ENCODE results near the gene ABCB8. TPM values are rescaled to one million over a fixed set of nuclear protein-coding genes. Genes with fewer than 3 reads are reported as not detected.

Gene ABCB8
- total RNA-seq, 1 donor from 2014 or later, result 38.1 TPM

GRCh38 chr7:150983893-150984368 is 44.3 kb upstream of the ABCB8 start:
- Mint-ChIP-seq H3K4me1 (ENCODE audit: unreplicated experiment) (peaks cover 12% of the 10 kb centered on the region), H3K9me3 (ENCODE audit: unreplicated experiment) (no peaks in the 10 kb centered on the region), H3K36me3 (ENCODE audit: unreplicated experiment) (no peaks in the 10 kb centered on the region), H3K27me3 (ENCODE audit: unreplicated experiment) (peaks cover 33% of the 10 kb centered on the region), H3K27ac (ENCODE audit: unreplicated experiment) (no peak overlapping the region), H3K4me3 (ENCODE audit: unreplicated experiment) (no peak overlapping the region)
- no peak for TF ChIP-seq CTCF (IDR thresholded peaks at IDR 0.05)
- DNase-seq (ENCODE audit: extremely low spot score, unreplicated experiment), result no peak

- no peak for DNase-seq (ENCODE audit: extremely low spot score, unreplicated experiment)
- H3K9me3 Mint-ChIP-seq (ENCODE audit: unreplicated experiment), result peaks cover 6% of the 10 kb centered on the region
- peaks cover 12% of the 10 kb centered on the region for H3K4me1 Mint-ChIP-seq (ENCODE audit: unreplicated experiment)
- no peak overlapping the region for H3K27ac Mint-ChIP-seq (ENCODE audit: unreplicated experiment)
- no peaks in the 10 kb centered on the region for H3K36me3 Mint-ChIP-seq (ENCODE audit: unreplicated experiment)
- peaks cover 21% of the 10 kb centered on the region for H3K27me3 Mint-ChIP-seq (ENCODE audit: unreplicated experiment)
- TF ChIP-seq CTCF (IDR thresholded peaks at IDR 0.05), result peak; percentile 79
- H3K4me3 Mint-ChIP-seq (ENCODE audit: unreplicated experiment), result no peak overlapping the region
These were observed 42.1 kb upstream of the ABCB8 start for GRCh38 chr7:150986099-150986512.

DNA sequence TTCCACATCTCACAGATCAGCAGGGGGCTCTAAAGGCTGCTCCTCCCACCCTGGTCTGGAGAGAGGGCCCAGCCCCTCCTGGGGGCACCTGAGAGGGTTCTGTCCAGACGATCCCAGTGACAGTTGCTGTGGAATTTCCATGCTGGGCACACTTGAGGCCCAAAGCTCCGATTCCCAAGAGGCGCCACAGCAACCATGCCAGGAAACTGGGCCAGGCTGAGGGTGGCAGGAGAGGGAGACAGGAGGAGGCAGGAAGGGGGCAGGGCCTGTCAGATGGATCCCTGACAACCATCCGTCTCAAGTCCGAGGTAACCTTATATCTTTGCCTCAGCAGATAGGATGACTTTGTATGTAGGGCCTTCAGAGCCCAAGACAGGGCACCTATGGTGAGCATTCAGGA is 41.7 kb upstream of the ABCB8 start:
- peaks cover 8% of the 10 kb centered on the region for H3K9me3 Mint-ChIP-seq (ENCODE audit: unreplicated experiment)
- DNase-seq (ENCODE audit: extremely low spot score, unreplicated experiment), result no peak
- peaks cover 16% of the 10 kb centered on the region for H3K27me3 Mint-ChIP-seq (ENCODE audit: unreplicated experiment)
- no peak for TF ChIP-seq CTCF (IDR thresholded peaks at IDR 0.05)
- no peaks in the 10 kb centered on the region for H3K36me3 Mint-ChIP-seq (ENCODE audit: unreplicated experiment)
- no peak overlapping the region for H3K27ac Mint-ChIP-seq (ENCODE audit: unreplicated experiment)
- H3K4me1 Mint-ChIP-seq (ENCODE audit: unreplicated experiment), result peaks cover 12% of the 10 kb centered on the region
- H3K4me3 Mint-ChIP-seq (ENCODE audit: unreplicated experiment), result no peak overlapping the region

DNA sequence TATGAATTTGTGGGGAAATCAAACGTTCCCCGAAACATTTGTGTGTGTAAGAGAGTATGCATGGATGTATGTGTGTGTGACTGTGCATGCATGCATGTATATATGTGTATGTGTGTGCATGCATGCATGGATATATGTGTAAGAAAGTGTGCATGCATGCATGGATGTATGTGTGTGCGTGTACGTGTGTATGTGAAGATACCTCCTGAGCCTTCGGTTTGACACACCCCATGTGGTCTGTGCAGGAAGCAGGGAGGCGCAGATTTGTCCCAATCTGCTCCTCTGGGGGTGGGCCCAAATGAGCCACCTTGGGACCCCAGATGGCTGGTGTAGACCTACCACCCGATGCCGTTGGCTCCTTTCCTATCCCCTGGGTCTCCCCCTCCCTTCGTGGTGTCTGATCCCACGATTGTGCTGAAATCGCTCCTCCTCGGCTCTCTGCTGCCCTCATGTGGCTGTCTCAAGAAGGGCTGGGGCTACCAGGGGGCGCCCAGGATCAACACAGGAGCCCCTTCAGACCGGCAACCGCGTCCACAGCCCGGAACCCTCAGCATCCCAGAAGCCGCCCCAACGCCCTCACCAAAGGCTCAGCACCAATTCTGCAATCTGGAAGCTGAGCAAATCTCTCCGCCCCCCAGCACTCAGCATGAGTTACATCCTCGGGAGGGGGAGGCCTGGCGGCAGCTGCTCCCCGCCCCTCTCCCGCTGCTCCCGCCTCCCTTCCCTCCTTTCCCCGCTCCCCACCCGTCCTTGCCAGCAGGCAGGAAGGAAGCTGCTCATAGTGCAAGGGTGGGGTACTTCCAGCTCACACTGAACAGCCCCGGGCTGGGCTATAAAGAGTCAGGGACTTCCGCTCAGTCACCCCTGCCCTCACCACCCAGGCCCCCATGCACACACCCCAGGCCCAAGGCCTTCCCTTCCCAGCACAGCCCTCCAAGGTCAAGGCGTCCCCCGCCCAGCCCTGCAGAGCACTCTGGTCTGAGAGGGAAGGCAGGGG is 39.7 kb upstream of the ABCB8 start:
- Mint-ChIP-seq H3K4me3 (ENCODE audit: unreplicated experiment) (peak overlapping the region; percentile 22), H3K9me3 (ENCODE audit: unreplicated experiment) (peaks cover 8% of the 10 kb centered on the region), H3K36me3 (ENCODE audit: unreplicated experiment) (no peaks in the 10 kb centered on the region), H3K27ac (ENCODE audit: unreplicated experiment) (no peak overlapping the region), H3K27me3 (ENCODE audit: unreplicated experiment) (peaks cover 5% of the 10 kb centered on the region), H3K4me1 (ENCODE audit: unreplicated experiment) (peaks cover 12% of the 10 kb centered on the region)
- peak; percentile 90 for TF ChIP-seq CTCF (IDR thresholded peaks at IDR 0.05)
- DNase-seq (ENCODE audit: extremely low spot score, unreplicated experiment), result no peak

GRCh38 chr7:150989456-150989855 is 38.8 kb upstream of the ABCB8 start:
- Mint-ChIP-seq H3K27ac (ENCODE audit: unreplicated experiment) (no peak overlapping the region), H3K4me3 (ENCODE audit: unreplicated experiment) (no peak overlapping the region), H3K4me1 (ENCODE audit: unreplicated experiment) (peaks cover 12% of the 10 kb centered on the region), H3K27me3 (ENCODE audit: unreplicated experiment) (peaks cover 2% of the 10 kb centered on the region), H3K36me3 (ENCODE audit: unreplicated experiment) (no peaks in the 10 kb centered on the region), H3K9me3 (ENCODE audit: unreplicated experiment) (peaks cover 8% of the 10 kb centered on the region)
- TF ChIP-seq CTCF (IDR thresholded peaks at IDR 0.05), result no peak
- no peak for DNase-seq (ENCODE audit: extremely low spot score, unreplicated experiment)

Measured in osteocyte (in vitro differentiated cells).